Lung (tissue), 12 donors: Measurements from ENCODE around the gene ARL14EP. TPM values are rescaled to one million over a fixed set of nuclear protein-coding genes. Genes with fewer than 3 reads are reported as not detected.

ENCODE experiments used
- ATAC-seq: fragments of 200-7000 bp; cut with Tn5 transposase; one replicate; pipeline ENCODE4 v1.9.1; 2020; ENCODE audit warnings: moderate number of reproducible peaks; ENCODE audit not compliant: insufficient read depth, low FRiP score
- DNase-seq, 3 donors: peaks; one replicate each; pipeline ENCODE4 v3.0.0-alpha.2; 2013 to 2017
- H3K27ac ChIP-seq, 2 donors: one replicate each; pipeline ENCODE4 v1.5.1; 2013; ENCODE audit warnings: mild to moderate bottlenecking in 2 of 2, moderate library complexity in 2 of 2, control low read depth in 1 of 2, inconsistent platforms in 1 of 2, low read depth in 1 of 2, low read length in 1 of 2
- H3K27me3 ChIP-seq, 3 donors: one replicate each; pipeline ENCODE4 v1.5.1; 2013; ENCODE audit warnings: low read length in 2 of 3; ENCODE audit not compliant: control insufficient read depth in 3 of 3, insufficient read depth in 3 of 3
- H3K36me3 ChIP-seq, 4 donors: one replicate each; pipeline ENCODE4 v1.5.1; 2013; ENCODE audit warnings: low read length in 4 of 4, mild to moderate bottlenecking in 1 of 4, moderate library complexity in 1 of 4; ENCODE audit not compliant: control insufficient read depth in 4 of 4, insufficient read depth in 4 of 4
- H3K4me1 ChIP-seq, 5 donors: one replicate each; pipeline ENCODE4 v1.5.1; 2013; ENCODE audit warnings: low read length in 5 of 5, mild to moderate bottlenecking in 2 of 5, moderate library complexity in 1 of 5; ENCODE audit not compliant: control insufficient read depth in 5 of 5, insufficient read depth in 5 of 5
- H3K4me3 ChIP-seq: one replicate; pipeline ENCODE4 v1.5.1; 2013; ENCODE audit warnings: mild to moderate bottlenecking, control low read depth, moderate library complexity
- H3K9ac ChIP-seq, 2 donors: one replicate each; pipeline ENCODE4 v1.5.1; 2013; ENCODE audit warnings: low read length in 2 of 2, control low read depth in 1 of 2; ENCODE audit not compliant: insufficient read depth in 1 of 2
- H3K9me3 ChIP-seq, 4 donors: one replicate each; pipeline ENCODE4 v1.5.1; 2013; ENCODE audit warnings: low read length in 3 of 4, mild to moderate bottlenecking in 1 of 4, moderate library complexity in 1 of 4; ENCODE audit not compliant: control insufficient read depth in 4 of 4, insufficient read depth in 3 of 4
- WGBS, 2 donors: extraction: QIAGEN DNeasy Blood & Tissue Kit; methylation state at CpG; one replicate each; pipeline ENCODE4 v1.1.7; 2013; 5-methylcytosine and 5-hydroxymethylcytosine counted together
- polyA plus RNA-seq, 2 donors: library from polyadenylated mRNA; stranded (reverse); fragments of 200-250 nt; gene quantifications; one replicate each; pipeline ENCODE4 v1.2.1, GENCODE V29; 2013
- total RNA-seq, 2 donors: library from RNA; depleted of rRNA in 1 of 2; stranded (reverse); fragments of >200 nt in 1 of 2; gene quantifications; one replicate each; pipeline ENCODE4 v1.2.1, GENCODE V29; 2014 to 2021
- TF ChIP-seq, protein P1 (sequence below): IDR thresholded peaks from 2 replicates; pipeline ENCODE4 v1.5.1; 2012; ENCODE audit warnings: mild to moderate bottlenecking; ENCODE audit errors: control extremely low read depth, extremely low read depth
- donor health status: control.
- donor health status: control.
- donor health status: Bipolar disorder and iron deficiency.
- donor health status: healthy.
- donor health status: DM: yes; HTN: yes; CAD: no.

The ARL14EP gene
- total and polyA plus RNA-seq, 4 donors: 8.3 to 29.4 (median 13.0) TPM

- Histone ChIP-seq H3K27ac (peak overlapping the region in 1 of 2 donors; percentile 1), H3K9ac (no peak overlapping the region), H3K4me1 (peaks cover 0 to 24% (median 12%) of the 10 kb centered on the region in 5 donors), H3K36me3 (no peaks in the 10 kb centered on the region), H3K9me3 (no peaks in the 10 kb centered on the region), H3K4me3 (no peak overlapping the region), H3K27me3 (no peaks in the 10 kb centered on the region)
- ATAC-seq (no peak), DNase-seq (no peak)
- TF ChIP-seq, protein P1, sequence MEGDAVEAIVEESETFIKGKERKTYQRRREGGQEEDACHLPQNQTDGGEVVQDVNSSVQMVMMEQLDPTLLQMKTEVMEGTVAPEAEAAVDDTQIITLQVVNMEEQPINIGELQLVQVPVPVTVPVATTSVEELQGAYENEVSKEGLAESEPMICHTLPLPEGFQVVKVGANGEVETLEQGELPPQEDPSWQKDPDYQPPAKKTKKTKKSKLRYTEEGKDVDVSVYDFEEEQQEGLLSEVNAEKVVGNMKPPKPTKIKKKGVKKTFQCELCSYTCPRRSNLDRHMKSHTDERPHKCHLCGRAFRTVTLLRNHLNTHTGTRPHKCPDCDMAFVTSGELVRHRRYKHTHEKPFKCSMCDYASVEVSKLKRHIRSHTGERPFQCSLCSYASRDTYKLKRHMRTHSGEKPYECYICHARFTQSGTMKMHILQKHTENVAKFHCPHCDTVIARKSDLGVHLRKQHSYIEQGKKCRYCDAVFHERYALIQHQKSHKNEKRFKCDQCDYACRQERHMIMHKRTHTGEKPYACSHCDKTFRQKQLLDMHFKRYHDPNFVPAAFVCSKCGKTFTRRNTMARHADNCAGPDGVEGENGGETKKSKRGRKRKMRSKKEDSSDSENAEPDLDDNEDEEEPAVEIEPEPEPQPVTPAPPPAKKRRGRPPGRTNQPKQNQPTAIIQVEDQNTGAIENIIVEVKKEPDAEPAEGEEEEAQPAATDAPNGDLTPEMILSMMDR: no peak
- 83 to 93% methylated on average over 2 of the region's 2 CpGs for WGBS, 2 donors
Observed at GRCh38 chr11:30326906-30327305, 4.0 kb downstream of the ARL14EP start.

DNA sequence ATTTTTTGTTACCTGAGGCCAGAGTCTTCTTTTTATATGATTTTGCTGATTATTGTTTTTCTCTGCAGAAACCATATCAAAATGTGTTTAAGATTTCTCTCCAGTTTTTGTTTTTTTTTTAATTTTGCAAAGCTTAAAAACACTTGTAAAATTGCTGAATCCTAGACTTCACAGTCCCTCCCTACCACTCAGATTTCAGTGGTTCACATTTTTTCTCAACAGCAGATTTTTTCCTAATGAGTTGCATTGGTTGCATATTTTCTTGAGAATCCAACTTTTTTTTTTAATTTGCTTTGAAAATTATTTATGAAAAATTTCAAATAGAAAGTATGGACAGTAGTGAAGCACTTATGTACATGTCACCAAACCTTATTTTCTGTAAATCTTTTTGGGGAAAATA is 5.8 kb downstream of the ARL14EP start:
- Histone ChIP-seq H3K27me3 (no peaks in the 10 kb centered on the region), H3K9me3 (no peaks in the 10 kb centered on the region), H3K4me1 (peaks cover 0 to 24% (median 10%) of the 10 kb centered on the region in 5 donors), H3K4me3 (no peak overlapping the region), H3K27ac (no peak overlapping the region), H3K9ac (no peak overlapping the region), H3K36me3 (peaks cover 1 to 5% (median 4%) of the 10 kb centered on the region in 4 donors)
- ATAC-seq: no peak
- no peak for DNase-seq
- TF ChIP-seq, protein P1: no peak

DNA sequence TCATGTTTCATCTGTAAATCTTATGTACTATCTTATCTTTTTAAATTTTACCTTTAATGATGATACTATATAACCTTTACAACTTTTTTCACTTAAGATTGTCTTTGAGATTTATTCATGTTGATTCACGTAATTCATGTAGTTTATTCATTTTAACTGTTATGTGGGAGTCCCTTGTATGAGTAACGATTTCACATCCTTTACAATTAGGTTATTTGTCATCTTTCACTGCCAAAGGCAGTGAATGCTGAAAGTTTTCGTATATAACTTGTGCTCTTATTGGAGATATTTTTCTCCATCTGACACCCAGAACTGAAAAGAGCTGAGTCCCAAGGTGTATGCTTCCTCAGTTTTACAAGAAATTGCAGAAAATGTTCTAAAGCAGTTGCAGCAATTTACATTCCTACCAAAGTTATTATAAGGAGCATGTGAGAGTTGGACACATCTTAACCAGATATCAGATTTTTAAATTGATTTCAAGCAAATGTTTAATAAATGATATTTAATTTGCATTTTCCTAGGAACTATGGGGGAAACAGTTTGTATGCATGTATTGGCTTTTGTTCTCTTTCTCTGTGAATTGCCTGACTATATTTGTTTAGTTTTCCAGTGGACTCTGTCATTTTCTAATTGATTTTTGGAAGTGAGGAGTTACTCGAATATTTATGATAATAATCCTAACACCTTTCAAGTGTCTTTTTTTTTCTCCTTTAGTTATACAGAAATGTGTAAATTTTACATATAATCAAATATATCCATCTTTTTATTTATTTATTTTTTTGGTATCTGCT is 6.4 kb downstream of the ARL14EP start:
- DNase-seq: no peak
- Histone ChIP-seq H3K9ac (no peak overlapping the region), H3K27ac (no peak overlapping the region), H3K4me3 (no peak overlapping the region), H3K4me1 (peaks cover 0 to 19% (median 6%) of the 10 kb centered on the region in 5 donors), H3K9me3 (no peaks in the 10 kb centered on the region), H3K36me3 (peaks cover 2 to 7% (median 5%) of the 10 kb centered on the region in 4 donors), H3K27me3 (no peaks in the 10 kb centered on the region)
- WGBS, 2 donors: 85 to 89% methylated on average over 4 of the region's 4 CpGs
- ATAC-seq: no peak
- TF ChIP-seq, protein P1: no peak
